Measurements from ENCODE around the gene IMMP2L. TPM values are rescaled to one million over a fixed set of nuclear protein-coding genes. Genes with fewer than 3 reads are reported as not detected.
"Not testable (repeated sequence)": the region's sequence is repeated elsewhere in the genome, so short reads cannot be mapped to it uniquely, and the experiment has no call there.

IMMP2L gene
- polyA plus RNA-seq, 1 of the 3 experiments (the other 2 are of a cell fraction) = 10.7 TPM

GRCh38 chr7:111561904-111562732, at the start of gene IMMP2L (continued):
- TF ChIP-seq ZBTB33 (IDR thresholded peaks at IDR 0.05; ENCODE audit: borderline replicate concordance, low read depth) (no peak), JUND (IDR thresholded peaks at IDR 0.05) (peak; percentile 35; the same call in 1 of the 2 replicates), RFX5 (IDR thresholded peaks at IDR 0.05; ENCODE audit: low read length) (peak; percentile 67; the same call in 1 of the 2 replicates), NFIC (IDR thresholded peaks at IDR 0.05; ENCODE audit: borderline replicate concordance) (no peak), TEAD4 (IDR thresholded peaks at IDR 0.05; ENCODE audit: borderline replicate concordance, insufficient read depth) (no peak), GABPA (IDR thresholded peaks at IDR 0.05; ENCODE audit: low read depth) (no peak), SMC3 (IDR thresholded peaks at IDR 0.05; ENCODE audit: low read depth, low read length) (peak; percentile 27; the same call in 1 of the 2 replicates), POLR2AphosphoS5 (IDR thresholded peaks at IDR 0.05; ENCODE audit: low read depth, low read length) (peak; percentile 57; the same call in 1 of the 2 replicates), MEF2A (IDR thresholded peaks at IDR 0.05; ENCODE audit: borderline replicate concordance, low read depth) (no peak)
- TF ChIP-seq, protein P1, sequence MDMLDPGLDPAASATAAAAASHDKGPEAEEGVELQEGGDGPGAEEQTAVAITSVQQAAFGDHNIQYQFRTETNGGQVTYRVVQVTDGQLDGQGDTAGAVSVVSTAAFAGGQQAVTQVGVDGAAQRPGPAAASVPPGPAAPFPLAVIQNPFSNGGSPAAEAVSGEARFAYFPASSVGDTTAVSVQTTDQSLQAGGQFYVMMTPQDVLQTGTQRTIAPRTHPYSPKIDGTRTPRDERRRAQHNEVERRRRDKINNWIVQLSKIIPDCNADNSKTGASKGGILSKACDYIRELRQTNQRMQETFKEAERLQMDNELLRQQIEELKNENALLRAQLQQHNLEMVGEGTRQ (IDR thresholded peaks at IDR 0.05; ENCODE audit: borderline replicate concordance, low read depth, low read length) = no peak

GRCh38 chr7:111609483-111610254, 47.4 kb upstream of the IMMP2L start:
- POLR2A ChIA-PET; H3K4me2 ChIP-seq; CTCF ChIA-PET; H4K20me1 ChIP-seq (ENCODE audit: insufficient read depth); H3K27ac ChIP-seq (ENCODE audit: low read depth in 2 of 2, low read length in 1 of 2); H3K9me3 ChIP-seq; H2AFZ ChIP-seq (ENCODE audit: low read depth); H3K79me2 ChIP-seq (ENCODE audit: insufficient read depth); H3K4me3 ChIP-seq (ENCODE audit: low read depth in 2 of 2, low read length in 1 of 2); H3K4me1 ChIP-seq (ENCODE audit: control insufficient read depth in 1 of 2, insufficient read depth in 2 of 2, low read depth in 1 of 2, low read length in 1 of 2); H3F3A ChIP-seq (replicated peaks; ENCODE audit: insufficient read depth); H3K27me3 ChIP-seq (ENCODE audit: insufficient read depth); H3K9ac ChIP-seq; DNase-seq; H3K36me3 ChIP-seq (replicated peaks in 1 of 2; ENCODE audit: control insufficient read depth in 1 of 2, insufficient read depth in 2 of 2, low read length in 1 of 2); H3K9me2 ChIP-seq: not testable (repeated sequence)
- 76% methylated on average over 17 of the region's 58 CpGs for WGBS (ENCODE audit: low lambda C conversion rate)

DNA sequence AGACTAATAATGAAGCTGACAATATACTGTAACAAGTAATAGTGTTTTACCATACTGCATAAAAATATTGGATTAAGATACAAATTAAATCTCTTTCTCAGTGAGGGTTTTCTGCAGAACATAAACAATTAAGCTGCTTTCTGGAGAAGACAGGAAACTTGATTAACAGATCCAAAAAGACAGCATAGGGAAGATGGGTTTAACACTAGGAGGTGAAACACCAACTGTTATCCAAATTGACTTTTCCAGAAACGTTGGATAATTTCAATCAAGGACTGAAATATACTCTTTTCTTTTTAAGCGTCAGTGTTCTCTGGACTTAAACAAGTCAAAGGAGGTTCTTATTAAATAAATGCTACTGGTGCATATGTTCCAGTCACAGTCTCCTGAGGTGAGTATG, 45.3 kb upstream of the IMMP2L start:
- H3K4me1 ChIP-seq (ENCODE audit: control insufficient read depth in 1 of 2, insufficient read depth in 2 of 2, low read depth in 1 of 2, low read length in 1 of 2) = peaks cover 0 to 4% of the 10 kb centered on the region in 2 experiments; a peak in 1 of 4 replicates
- H3K4me3 ChIP-seq (ENCODE audit: low read depth in 2 of 2, low read length in 1 of 2) = no peak overlapping the region
- H2AFZ ChIP-seq (ENCODE audit: low read depth) = no peak overlapping the region
- no peaks in the 10 kb centered on the region for H3K79me2 ChIP-seq (ENCODE audit: insufficient read depth)
- H3K27ac ChIP-seq (ENCODE audit: low read depth in 2 of 2, low read length in 1 of 2) = no peak overlapping the region
- WGBS (ENCODE audit: low lambda C conversion rate) = 50% methylated on average over 2 of the region's 2 CpGs
- H4K20me1 ChIP-seq (ENCODE audit: insufficient read depth) = no peaks in the 10 kb centered on the region
- H3K9ac ChIP-seq = no peak overlapping the region
- H3K27me3 ChIP-seq (ENCODE audit: insufficient read depth) = no peaks in the 10 kb centered on the region
- ChIA-PET CTCF (interaction anchor here (0.7 kb wide), 1 partner anchor 49 kb away, joined by 3 read pairs; no protein-coding TSS in a partner anchor), POLR2A (no interaction called here)
- H3K9me2 ChIP-seq = no peaks in the 10 kb centered on the region
- no peaks in the 10 kb centered on the region for H3K36me3 ChIP-seq (replicated peaks in 1 of 2; ENCODE audit: control insufficient read depth in 1 of 2, insufficient read depth in 2 of 2, low read length in 1 of 2)
- no peak overlapping the region for H3K4me2 ChIP-seq
- no peaks in the 10 kb centered on the region for H3K9me3 ChIP-seq
- TF ChIP-seq TAF1 (IDR thresholded peaks at IDR 0.05; ENCODE audit: borderline replicate concordance, low read depth, low read length) = no peak
- TF ChIP-seq NFIC (IDR thresholded peaks at IDR 0.05; ENCODE audit: borderline replicate concordance) = no peak
- TF ChIP-seq EP300 (IDR thresholded peaks at IDR 0.05; ENCODE audit: borderline replicate concordance in 1 of 2, low read depth in 1 of 2, low read length in 1 of 2) = no peak
- no peak for TF ChIP-seq JUND (IDR thresholded peaks at IDR 0.05)
- TF ChIP-seq ZBTB33 (IDR thresholded peaks at IDR 0.05; ENCODE audit: borderline replicate concordance, low read depth) = no peak
- TF ChIP-seq ELF1 (IDR thresholded peaks at IDR 0.05) = no peak
- no peak for DNase-seq
- H3F3A ChIP-seq (replicated peaks; ENCODE audit: insufficient read depth) = no peaks in the 10 kb centered on the region

Measured in SK-N-SH (cell line).